GM21360 (cell line): Measurements from ENCODE around the gene ARRDC1.
"Not testable (repeated sequence)": the region's sequence is repeated elsewhere in the genome, so short reads cannot be mapped to it uniquely, and the experiment has no call there.

Experiments used
- ATAC-seq: cut with Tn5 transposase; IDR thresholded peaks from one replicate; pipeline ENCODE4 v1.9.1; 2021; ENCODE audit warnings: mild to moderate bottlenecking, moderate library complexity; ENCODE audit not compliant: unreplicated experiment

ARRDC1 gene

GRCh38 chr9:137605121-137606004 lies at the start of gene ARRDC1:
Gene ARRDC1, plus strand, starts transcription at chr9:137605686. Its CDS starts 32 bp downstream, at chr9:137605718.
- peak; percentile 70 for ATAC-seq

- no peak for ATAC-seq
Measured at GRCh38 chr9:137556069-137556838, 49.2 kb upstream of the ARRDC1 start.

- no peak for ATAC-seq
Measured at GRCh38 chr9:137558127-137558526, 47.4 kb upstream of the ARRDC1 start.

- ATAC-seq = no peak
Measured at GRCh38 chr9:137564134-137564533, 41.4 kb upstream of the ARRDC1 start.

- no peak for ATAC-seq
Measured at GRCh38 chr9:137564817-137565411, 40.6 kb upstream of the ARRDC1 start.

- not testable (repeated sequence) for ATAC-seq
Measured at GRCh38 chr9:137568445-137568844, 37.0 kb upstream of the ARRDC1 start.

GRCh38 chr9:137569609-137570203 lies 35.8 kb upstream of the ARRDC1 start:
- no peak for ATAC-seq

- ATAC-seq = no peak
Measured at GRCh38 chr9:137570566-137570965, 34.9 kb upstream of the ARRDC1 start.

- no peak for ATAC-seq
Measured at GRCh38 chr9:137574192-137574591, 31.3 kb upstream of the ARRDC1 start.

- no peak for ATAC-seq
Measured at GRCh38 chr9:137575364-137575715, 30.1 kb upstream of the ARRDC1 start.

- ATAC-seq = no peak
Measured at GRCh38 chr9:137575716-137576411, 29.6 kb upstream of the ARRDC1 start.

GRCh38 chr9:137578518-137579258 lies 26.8 kb upstream of the ARRDC1 start, which contains the start of gene DPH7:
Gene DPH7, minus strand, starts transcription at chr9:137578925. Its CDS starts 148 bp downstream, at chr9:137578777.
- peak; percentile 78 for ATAC-seq

GRCh38 chr9:137579259-137579604 lies 26.3 kb upstream of the ARRDC1 start:
- ATAC-seq = no peak

GRCh38 chr9:137580209-137580953 lies 25.1 kb upstream of the ARRDC1 start:
- no peak for ATAC-seq

GRCh38 chr9:137580954-137581322 lies 24.5 kb upstream of the ARRDC1 start:
- ATAC-seq = no peak

GRCh38 chr9:137581361-137582285 lies 23.9 kb upstream of the ARRDC1 start:
- no peak for ATAC-seq

- no peak for ATAC-seq
Measured at GRCh38 chr9:137582286-137582860, 23.1 kb upstream of the ARRDC1 start.

- ATAC-seq = no peak
Measured at GRCh38 chr9:137583347-137583746, 22.1 kb upstream of the ARRDC1 start.
